C4-2B (cell line): ENCODE data around the gene RCSD1.

ENCODE experiments used
- CTCF ChIP-seq: fragments of 450-650 bp; conservative IDR thresholded peaks from 2 replicates; pipeline ENCODE4 v1.5.1; 2017; ENCODE audit warnings: mild to moderate bottlenecking
- ZFX ChIP-seq: fragments of 450-650 bp; IDR thresholded peaks from 2 replicates; pipeline ENCODE4 v1.6.1; 2017

- TF ChIP-seq CTCF (no peak), ZFX (no peak)
These were observed 98.9 kb downstream of the RCSD1 start for GRCh38 chr1:167728818-167729410.
